ENCODE data around the gene OR5T3. TPM values are rescaled to one million over a fixed set of nuclear protein-coding genes. Genes with fewer than 3 reads are reported as not detected.

OR5T3 gene
- total RNA-seq: not detected in 2 replicates

GRCh38 chr11:56251954-56252353 lies at the start of gene OR5T3:
Gene OR5T3, plus strand, starts transcription at chr11:56252254. Its CDS starts 0 bp downstream, at chr11:56252254.

GRCh38 chr11:56234155-56234554 lies 17.9 kb upstream of the OR5T3 start, which contains the start of gene OR5T2:
Gene OR5T2, minus strand, starts transcription at chr11:56234255. Its CDS starts 1,193 bp downstream, at chr11:56233062.

GRCh38 chr11:56273854-56274253 lies 21.8 kb downstream of the OR5T3 start, which contains the start of gene OR5T1:
Gene OR5T1, plus strand, starts transcription at chr11:56274154. Its CDS starts 1,485 bp downstream, at chr11:56275639.

DNA sequence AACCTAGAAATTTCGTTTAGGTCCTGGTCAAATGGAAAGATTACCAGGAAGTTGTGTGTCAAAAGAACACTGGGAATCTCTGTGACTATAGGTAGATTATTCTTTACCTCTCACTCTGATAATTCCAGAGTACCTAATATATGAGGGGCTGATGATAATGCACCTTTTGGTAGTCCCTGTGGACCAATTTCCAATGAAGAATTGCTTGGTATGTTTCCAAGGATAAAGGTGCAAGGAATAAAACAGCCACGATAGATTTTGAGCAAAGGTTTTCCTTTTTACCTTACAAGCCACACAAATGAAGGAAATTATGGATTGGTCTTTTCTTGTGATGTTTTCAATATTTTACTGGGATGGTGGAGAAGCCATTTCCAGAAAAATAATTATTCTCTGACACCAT lies 40.1 kb downstream of the OR5T3 start, which contains the start of gene OR8H1:
OR8H1 (minus strand) TSS at position 101 of the 400 bp plus-strand sequence. CDS start 1,192 bp downstream, outside the sequence.

Other genes starting within 250 kb of the OR5T3 start
- gene OR5AS1, start 224.6 kb upstream of the OR5T3 start, total RNA-seq: not detected in 2 replicates
- not detected in 2 replicates for gene OR8I2, start 158.9 kb upstream of the OR5T3 start, total RNA-seq
- gene OR8H2, start 148.6 kb upstream of the OR5T3 start, total RNA-seq: not detected in 2 replicates
- gene OR8H3, start 129.9 kb upstream of the OR5T3 start, total RNA-seq: not detected in 2 replicates
- gene OR8J3, start 112.1 kb upstream of the OR5T3 start, total RNA-seq: not detected in 2 replicates
- not detected in 2 replicates for gene OR8K5, start 91.9 kb upstream of the OR5T3 start, total RNA-seq
- gene OR5J2, start 75.6 kb upstream of the OR5T3 start, total RNA-seq: not detected in 2 replicates
- not detected in 2 replicates for gene OR5T2, start 18.0 kb upstream of the OR5T3 start, total RNA-seq
- gene OR5T1, start 21.9 kb downstream of the OR5T3 start, total RNA-seq: not detected in 2 replicates
- gene OR8H1, start 40.0 kb downstream of the OR5T3 start, total RNA-seq: not detected in 2 replicates
- not detected in 2 replicates for gene OR8K3, start 62.9 kb downstream of the OR5T3 start, total RNA-seq
- not detected in 2 replicates for gene OR8K1, start 93.8 kb downstream of the OR5T3 start, total RNA-seq
- gene OR8J1, start 102.0 kb downstream of the OR5T3 start, total RNA-seq: not detected in 2 replicates
- not detected in 2 replicates for gene OR8U1, start 123.4 kb downstream of the OR5T3 start, total RNA-seq
- gene OR5AL1, start 160.4 kb downstream of the OR5T3 start, total RNA-seq: not detected in 2 replicates
- not detected in 2 replicates for gene OR5M3, start 221.1 kb downstream of the OR5T3 start, total RNA-seq
- gene OR5M8, start 239.1 kb downstream of the OR5T3 start, total RNA-seq: not detected in 2 replicates